HUES48 (cell line): ENCODE data around the gene ANP32B.
"Not testable (repeated sequence)": the region's sequence is repeated elsewhere in the genome, so short reads cannot be mapped to it uniquely, and the experiment has no call there.

Experiments used
- H3K27ac ChIP-seq: one replicate; pipeline ENCODE4 v1.7.0; 2013; ENCODE audit warnings: low read depth, low read length, inconsistent platforms
- H3K27me3 ChIP-seq: 2 replicates; pipeline ENCODE4 v1.6.1; 2013; ENCODE audit warnings: mild to moderate bottlenecking, low read length; ENCODE audit not compliant: control insufficient read depth, insufficient read depth
- H3K36me3 ChIP-seq: 2 replicates; pipeline ENCODE4 v1.6.1; 2013; ENCODE audit warnings: low read length; ENCODE audit not compliant: control insufficient read depth, insufficient read depth
- H3K4me1 ChIP-seq: 2 replicates; pipeline ENCODE4 v1.6.1; 2013; ENCODE audit warnings: mild to moderate bottlenecking, low read length; ENCODE audit not compliant: control insufficient read depth, insufficient read depth
- H3K4me3 ChIP-seq: 2 replicates; pipeline ENCODE4 v1.5.1; 2013; ENCODE audit warnings: mild to moderate bottlenecking, low read depth, low read length
- H3K9ac ChIP-seq: 2 replicates; pipeline ENCODE4 v1.6.1; 2013; ENCODE audit warnings: mild to moderate bottlenecking, low read depth, low read length, moderate library complexity
- H3K9me3 ChIP-seq: 2 replicates; pipeline ENCODE4 v1.6.1; 2013; ENCODE audit warnings: low read length; ENCODE audit not compliant: control insufficient read depth, insufficient read depth

Gene ANP32B

GRCh38 chr9:98011122-98011521 lies 28.0 kb downstream of the ANP32B start:
- Histone ChIP-seq H3K36me3 (peaks cover 89% of the 10 kb centered on the region), H3K4me3 (no peak overlapping the region), H3K27me3 (no peaks in the 10 kb centered on the region), H3K9me3 (no peaks in the 10 kb centered on the region), H3K27ac (no peak overlapping the region), H3K9ac (no peak overlapping the region), H3K4me1 (no peaks in the 10 kb centered on the region)

DNA sequence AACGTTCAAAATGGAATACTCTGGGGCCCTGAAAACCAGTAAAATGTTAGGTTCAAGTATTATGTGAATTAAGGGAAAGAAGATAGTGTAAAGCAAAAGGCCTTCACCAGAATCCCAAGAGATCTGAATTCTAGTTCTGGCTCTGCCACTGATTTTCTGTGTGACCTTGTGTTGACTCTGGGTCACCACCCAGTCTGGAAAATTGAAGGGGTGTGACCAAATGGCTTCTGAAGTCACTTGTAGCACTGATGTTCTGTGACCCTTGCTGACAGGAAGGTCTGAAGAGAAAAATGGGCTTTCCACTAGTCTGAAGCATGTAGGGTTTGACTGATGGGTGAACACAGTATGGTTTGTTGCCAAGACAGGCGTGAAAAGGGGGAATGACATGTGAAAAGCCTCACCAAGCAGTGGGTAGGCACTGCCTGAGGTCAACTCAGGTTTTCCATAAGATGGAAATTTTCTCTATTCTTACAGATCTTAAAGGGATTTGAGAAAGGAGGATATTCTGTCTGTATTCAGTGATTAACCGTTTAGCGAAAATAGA lies 33.1 kb downstream of the ANP32B start:
- H3K4me3 ChIP-seq = no peak overlapping the region
- no peak overlapping the region for H3K27ac ChIP-seq
- no peaks in the 10 kb centered on the region for H3K9me3 ChIP-seq
- no peaks in the 10 kb centered on the region for H3K27me3 ChIP-seq
- H3K9ac ChIP-seq = no peak overlapping the region
- no peaks in the 10 kb centered on the region for H3K4me1 ChIP-seq
- H3K36me3 ChIP-seq = peaks cover 65% of the 10 kb centered on the region

GRCh38 chr9:98017306-98017705 lies 34.2 kb downstream of the ANP32B start:
- peaks cover 54% of the 10 kb centered on the region for H3K36me3 ChIP-seq
- no peak overlapping the region for H3K9ac ChIP-seq
- H3K27me3 ChIP-seq = no peaks in the 10 kb centered on the region
- no peak overlapping the region for H3K4me3 ChIP-seq
- no peaks in the 10 kb centered on the region for H3K9me3 ChIP-seq
- no peaks in the 10 kb centered on the region for H3K4me1 ChIP-seq
- no peak overlapping the region for H3K27ac ChIP-seq

DNA sequence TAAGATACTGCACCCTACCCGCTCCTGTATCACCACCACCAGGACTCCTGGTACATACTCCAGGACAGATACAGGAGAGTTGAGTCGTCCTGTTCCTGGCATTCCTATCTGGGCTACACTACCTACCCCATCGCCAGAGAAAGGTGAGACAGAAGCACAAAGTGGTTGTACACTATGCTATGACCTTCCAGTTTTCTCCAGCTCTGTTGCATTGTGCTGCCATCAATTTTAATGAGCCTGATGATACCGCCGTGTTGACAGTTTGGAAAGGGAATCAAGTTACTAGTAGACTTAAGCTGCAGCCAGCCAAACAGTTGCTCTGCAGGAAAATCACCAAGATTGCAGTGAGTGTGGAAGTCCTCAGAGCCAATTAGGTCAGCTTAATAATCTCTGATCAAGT lies 35.2 kb downstream of the ANP32B start:
- H3K9me3 ChIP-seq = no peaks in the 10 kb centered on the region
- peaks cover 44% of the 10 kb centered on the region for H3K36me3 ChIP-seq
- H3K4me1 ChIP-seq = no peaks in the 10 kb centered on the region
- H3K27me3 ChIP-seq = no peaks in the 10 kb centered on the region
- H3K4me3 ChIP-seq = no peak overlapping the region
- H3K27ac ChIP-seq = no peak overlapping the region
- no peak overlapping the region for H3K9ac ChIP-seq

DNA sequence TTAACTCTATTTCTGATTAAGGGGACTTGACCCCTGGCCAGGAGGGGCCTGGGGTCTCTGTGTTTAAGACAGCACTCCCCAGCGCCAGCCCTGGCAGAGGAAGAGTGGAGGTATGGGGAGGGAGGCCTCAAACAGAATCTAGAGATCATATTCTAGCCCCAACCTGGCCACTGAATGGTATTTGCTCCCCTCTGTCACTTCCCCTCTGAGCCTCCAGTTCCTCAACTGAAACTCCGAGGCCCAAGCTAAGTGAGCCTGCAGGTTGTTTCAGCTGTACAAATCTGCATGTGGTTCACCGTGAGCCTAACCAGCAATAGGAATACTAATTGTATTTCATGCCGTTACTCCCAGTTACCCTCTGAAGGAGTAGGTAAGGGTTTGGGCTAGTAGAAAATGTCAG lies 36.0 kb downstream of the ANP32B start:
- peaks cover 38% of the 10 kb centered on the region for H3K36me3 ChIP-seq
- H3K27ac ChIP-seq = no peak overlapping the region
- H3K4me1 ChIP-seq = no peaks in the 10 kb centered on the region

GRCh38 chr9:98019869-98020268 lies 36.7 kb downstream of the ANP32B start:
- H3K9me3 ChIP-seq, H3K4me3 ChIP-seq, H3K27ac ChIP-seq, H3K4me1 ChIP-seq, H3K27me3 ChIP-seq, H3K9ac ChIP-seq: not testable (repeated sequence)
- peaks cover 30% of the 10 kb centered on the region for H3K36me3 ChIP-seq

More for the DNA sequence above, 36.0 kb downstream of the ANP32B start:
- no peaks in the 10 kb centered on the region for H3K9me3 ChIP-seq
- H3K27me3 ChIP-seq = no peaks in the 10 kb centered on the region
- no peak overlapping the region for H3K9ac ChIP-seq
- H3K4me3 ChIP-seq = no peak overlapping the region

GRCh38 chr9:98020476-98021145 lies 37.5 kb downstream of the ANP32B start:
- Histone ChIP-seq H3K27ac (no peak overlapping the region), H3K9ac (no peak overlapping the region)

GRCh38 chr9:98021306-98022040 lies 38.3 kb downstream of the ANP32B start:
- no peaks in the 10 kb centered on the region for H3K9me3 ChIP-seq
- H3K27ac ChIP-seq = no peak overlapping the region
- no peak overlapping the region for H3K4me3 ChIP-seq
- H3K9ac ChIP-seq = no peak overlapping the region
- no peaks in the 10 kb centered on the region for H3K4me1 ChIP-seq
- peaks cover 15% of the 10 kb centered on the region for H3K36me3 ChIP-seq
- H3K27me3 ChIP-seq = no peaks in the 10 kb centered on the region

More at GRCh38 chr9:98020476-98021145, 37.5 kb downstream of the ANP32B start:
- Histone ChIP-seq H3K36me3 (peaks cover 23% of the 10 kb centered on the region), H3K27me3 (no peaks in the 10 kb centered on the region), H3K9me3 (no peaks in the 10 kb centered on the region), H3K4me3 (no peak overlapping the region), H3K4me1 (no peaks in the 10 kb centered on the region)

- Histone ChIP-seq H3K4me1 (no peaks in the 10 kb centered on the region), H3K27ac (no peak overlapping the region), H3K9ac (no peak overlapping the region), H3K36me3 (peaks cover 10% of the 10 kb centered on the region), H3K4me3 (no peak overlapping the region), H3K9me3 (no peaks in the 10 kb centered on the region), H3K27me3 (no peaks in the 10 kb centered on the region)
Observed at GRCh38 chr9:98022447-98022846, 39.3 kb downstream of the ANP32B start.

DNA sequence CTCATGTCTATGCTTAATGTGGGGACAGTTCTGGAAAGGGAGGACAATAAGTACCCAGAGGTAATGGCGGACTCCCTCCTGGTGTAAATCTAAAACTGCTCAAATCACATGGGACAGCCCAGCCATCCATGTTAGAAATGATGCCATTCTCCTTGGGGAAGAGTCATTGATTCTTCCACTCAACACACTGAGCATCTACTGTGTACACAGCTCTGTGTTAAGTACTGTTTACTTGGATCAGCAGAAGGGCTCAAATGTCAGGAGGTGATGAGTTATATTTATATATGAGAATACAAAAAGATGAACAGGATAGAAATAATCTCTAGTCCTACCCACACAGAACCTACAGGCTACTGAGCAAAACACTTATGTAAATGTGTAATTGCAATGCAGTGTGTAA lies 41.6 kb downstream of the ANP32B start:
- Histone ChIP-seq H3K36me3 (no peaks in the 10 kb centered on the region), H3K27ac (no peak overlapping the region), H3K4me3 (no peak overlapping the region), H3K4me1 (no peaks in the 10 kb centered on the region), H3K9me3 (no peaks in the 10 kb centered on the region), H3K9ac (no peak overlapping the region), H3K27me3 (no peaks in the 10 kb centered on the region)

DNA sequence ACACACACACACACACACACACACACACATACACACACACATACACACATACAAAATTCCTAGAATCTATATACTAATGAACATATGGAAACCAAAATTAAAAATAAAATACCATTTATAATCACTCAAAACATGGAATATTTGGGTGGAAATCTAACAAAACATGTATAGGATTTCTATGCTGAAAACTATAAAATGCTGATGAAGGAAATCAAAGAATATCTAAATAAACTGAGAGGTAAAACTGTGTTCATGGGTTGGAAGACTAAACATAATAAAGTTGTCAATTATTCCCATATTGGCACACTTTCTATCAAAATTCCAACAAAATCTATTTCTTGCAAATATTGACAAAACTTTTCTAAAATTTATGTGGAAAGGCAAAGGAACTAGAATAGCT lies 48.0 kb downstream of the ANP32B start:
- Histone ChIP-seq H3K36me3 (no peaks in the 10 kb centered on the region), H3K9ac (no peak overlapping the region), H3K4me1 (no peaks in the 10 kb centered on the region), H3K9me3 (no peaks in the 10 kb centered on the region), H3K27me3 (peaks cover 3% of the 10 kb centered on the region; the same call in 1 of the 2 replicates), H3K4me3 (no peak overlapping the region), H3K27ac (no peak overlapping the region)
